Transverse colon (tissue), 4 donors: ENCODE data around the gene FXYD6. TPM values are rescaled to one million over a fixed set of nuclear protein-coding genes. Genes with fewer than 3 reads are reported as not detected.

Source experiments
- DNase-seq: peaks from one replicate; pipeline ENCODE4 v3.0.0-alpha.2; 2019
- H3K27ac ChIP-seq, 4 donors: fragments of 200-600 bp; sonication (generic); 2 replicates each; pipeline ENCODE4 v1.5.1; 2016 to 2018; ENCODE audit warnings: inconsistent platforms in 4 of 4
- H3K27me3 ChIP-seq: fragments of 200-600 bp; sonication (generic); 2 replicates; pipeline ENCODE4 v1.5.1; 2017; ENCODE audit warnings: inconsistent platforms
- H3K36me3 ChIP-seq, 4 donors: fragments of 200-600 bp; sonication (generic); 2 replicates each; pipeline ENCODE4 v1.5.1; 2017 to 2019; ENCODE audit warnings: inconsistent platforms in 4 of 4
- H3K4me1 ChIP-seq, 4 donors: fragments of 200-600 bp; sonication (generic); 2 replicates each; pipeline ENCODE4 v1.5.1; 2017 to 2020; ENCODE audit warnings: inconsistent platforms in 4 of 4
- H3K4me3 ChIP-seq, 4 donors: fragments of 200-600 bp; sonication (generic); 1 replicate in 1 of 4; 2 replicates in 3 of 4; pipeline versions ENCODE4 v1.5.1 to v1.6.1; 2017 to 2019; ENCODE audit warnings: inconsistent platforms in 4 of 4
- H3K9me3 ChIP-seq, 2 donors: fragments of 200-600 bp; sonication (generic); 2 replicates each; pipeline ENCODE4 v1.5.1; 2017 to 2019; ENCODE audit warnings: inconsistent platforms in 2 of 2
- CTCF ChIP-seq, 5 experiments: fragments of 200-600 bp in 3 of 5; fragments of 450-650 bp in 2 of 5; sonication (generic) in 3 of 5; IDR thresholded peaks; 1 replicate in 2 of 5; 2 replicates in 3 of 5; pipeline ENCODE4 v1.5.1; 2016 to 2017; ENCODE audit warnings: antibody characterized with exemption in 5 of 5, inconsistent platforms in 3 of 5, mild to moderate bottlenecking in 2 of 5, moderate library complexity in 1 of 5
- EP300 ChIP-seq: sonication (generic); formaldehyde crosslinking; IDR thresholded peaks from one replicate; pipeline ENCODE4 v1.6.1; 2017; ENCODE audit warnings: antibody characterized with exemption, low read depth
- POLR2A ChIP-seq: fragments of 450-650 bp; IDR thresholded peaks from one replicate; pipeline ENCODE4 v1.6.1; 2016; ENCODE audit warnings: antibody characterized with exemption, mild to moderate bottlenecking, moderate library complexity
- POLR2AphosphoS5 ChIP-seq, 3 donors: sonication (generic); formaldehyde crosslinking; IDR thresholded peaks; one replicate each; pipeline ENCODE4 v1.6.1; 2016; ENCODE audit warnings: antibody characterized with exemption in 3 of 3
- WGBS, 2 donors: methylation state at CpG; one replicate each; pipeline ENCODE4 v1.1.5; 2018; ENCODE audit warnings: low coverage in 1 of 2; 5-methylcytosine and 5-hydroxymethylcytosine counted together
- in situ Hi-C, 4 donors: fragments of 200-750 bp; cut with MboI; loops; one replicate each; pipeline versions ENCODE4 v1.15.0 to v1.15.1; 2017; ENCODE audit warnings: low sequenced_read_pairs in 3 of 4, low pct_ligation_motif_present in 1 of 4, low pct_unique_long_range_greater_than_20kb in 1 of 4
- intact Hi-C: fragments of 100-400 bp; cut with DNase I; formaldehyde crosslinking; loops from one replicate; pipeline ENCODE4 v1.15.1; 2023; ENCODE audit warnings: low total_unique reads
- total RNA-seq, 4 donors: library from RNA; depleted of rRNA; stranded (reverse); fragments of >200 nt; gene quantifications; one replicate each; pipeline ENCODE4 v1.1.0, GENCODE V29; 2016

FXYD6 gene
- total RNA-seq, 4 donors from 2014 or later: 29.2 to 62.5 (median 46.0) TPM

- H3K9me3 ChIP-seq: no peaks in the 10 kb centered on the region
- H3K36me3 ChIP-seq: no peaks in the 10 kb centered on the region
- H3K4me1 ChIP-seq: peaks cover 9 to 31% (median 20%) of the 10 kb centered on the region in 4 donors
- intact Hi-C loops: no loop called here
- H3K27ac ChIP-seq: peak overlapping the region; percentile 7 to 60 (median 53)
- WGBS, 2 donors: 54 to 55% methylated on average over 3 to 12 of the region's 12 CpGs
- TF ChIP-seq POLR2A (no peak), POLR2AphosphoS5 (IDR thresholded peaks at IDR 0.05) (no peak), EP300 (no peak), CTCF (IDR thresholded peaks at IDR 0.05) (no peak)
- DNase-seq: no peak
- no peaks in the 10 kb centered on the region for H3K27me3 ChIP-seq
- in situ Hi-C loops: no loop called here
- no peak overlapping the region for H3K4me3 ChIP-seq
Measured at GRCh38 chr11:117862019-117862725, 14.3 kb downstream of the FXYD6 start.

GRCh38 chr11:117861151-117862018 is 15.1 kb downstream of the FXYD6 start:
- no peak for TF ChIP-seq POLR2A
- no peak for TF ChIP-seq POLR2AphosphoS5 (IDR thresholded peaks at IDR 0.05)
- no peak for TF ChIP-seq EP300
- no peak for TF ChIP-seq CTCF (IDR thresholded peaks at IDR 0.05)
- intact Hi-C loops (no loop called here), in situ Hi-C loops (no loop called here)
- H3K4me1 ChIP-seq: peaks cover 9 to 31% (median 18%) of the 10 kb centered on the region in 4 donors
- no peaks in the 10 kb centered on the region for H3K27me3 ChIP-seq
- DNase-seq: no peak
- no peak overlapping the region for H3K4me3 ChIP-seq
- H3K27ac ChIP-seq: peak overlapping the region; percentile 7 to 60 (median 53)
- WGBS, 2 donors: 53% methylated on average over 9 to 13 of the region's 13 CpGs
- no peaks in the 10 kb centered on the region for H3K36me3 ChIP-seq
- no peaks in the 10 kb centered on the region for H3K9me3 ChIP-seq

- 80% methylated on average over 6 of the region's 6 CpGs; no CpG with 5 or more reads in 1 of the 2 donors for WGBS, 2 donors
- Histone ChIP-seq H3K4me1 (peaks cover 9 to 31% (median 16%) of the 10 kb centered on the region in 4 donors), H3K27ac (no peak overlapping the region), H3K27me3 (no peaks in the 10 kb centered on the region), H3K9me3 (no peaks in the 10 kb centered on the region), H3K4me3 (no peak overlapping the region), H3K36me3 (no peaks in the 10 kb centered on the region)
- intact Hi-C loops: no loop called here
- TF ChIP-seq POLR2A (no peak), POLR2AphosphoS5 (IDR thresholded peaks at IDR 0.05) (no peak), CTCF (IDR thresholded peaks at IDR 0.05) (no peak), EP300 (no peak)
- DNase-seq: no peak
- in situ Hi-C loops: no loop called here
Measured at GRCh38 chr11:117860139-117860538, 16.3 kb downstream of the FXYD6 start.

GRCh38 chr11:117859488-117860112 is 16.9 kb downstream of the FXYD6 start:
- no peak overlapping the region for H3K4me3 ChIP-seq
- H3K27ac ChIP-seq: no peak overlapping the region
- intact Hi-C loops (loop anchor here (5.0 kb wide), 1 partner anchor 602 kb away; no protein-coding TSS in a partner anchor), in situ Hi-C loops (loop anchor here in 1 of 4 donors (10.0 kb wide), 1 partner anchor 195 kb away; no protein-coding TSS in a partner anchor)
- 80 to 93% methylated on average over 4 to 9 of the region's 9 CpGs for WGBS, 2 donors
- DNase-seq: no peak
- no peaks in the 10 kb centered on the region for H3K36me3 ChIP-seq
- TF ChIP-seq POLR2A (no peak), EP300 (no peak), POLR2AphosphoS5 (IDR thresholded peaks at IDR 0.05) (no peak), CTCF (IDR thresholded peaks at IDR 0.05) (no peak)
- peaks cover 9 to 31% (median 16%) of the 10 kb centered on the region in 4 donors for H3K4me1 ChIP-seq
- H3K9me3 ChIP-seq: no peaks in the 10 kb centered on the region
- H3K27me3 ChIP-seq: no peaks in the 10 kb centered on the region
